Activated T-helper 17 cell treated with anti-CD3 and anti-CD28 coated beads, Interleukin-2, amount 50 U/mL, for 72 hours (primary cell): Measurements from ENCODE around the gene ZBTB45. TPM values are rescaled to one million over a fixed set of nuclear protein-coding genes. Genes with fewer than 3 reads are reported as not detected.

ENCODE experiments used
- ATAC-seq: fragments of 150-1000 bp; cut with Tn5 transposase; replicated peaks from 2 replicates; pipeline ENCODE4 v1.10.0; 2021; ENCODE audit warnings: mild to moderate bottlenecking, moderate library complexity
- H3K27ac Mint-ChIP-seq: one replicate; pipeline ENCODE4 v1.8.0; 2022; ENCODE audit warnings: mixed read lengths
- H3K27me3 Mint-ChIP-seq: one replicate; pipeline ENCODE4 v1.8.0; 2022; ENCODE audit warnings: mixed read lengths
- H3K36me3 Mint-ChIP-seq: one replicate; pipeline ENCODE4 v1.8.0; 2022; ENCODE audit warnings: low read depth, mild to moderate bottlenecking, mixed read lengths
- H3K4me1 Mint-ChIP-seq: one replicate; pipeline ENCODE4 v1.8.0; 2022; ENCODE audit warnings: mixed read lengths
- H3K4me3 Mint-ChIP-seq: one replicate; pipeline ENCODE4 v1.8.0; 2022; ENCODE audit warnings: mild to moderate bottlenecking, mixed read lengths
- H3K9me3 Mint-ChIP-seq: one replicate; pipeline ENCODE4 v1.8.0; 2022; ENCODE audit warnings: mixed read lengths
- total RNA-seq, 2 donors: library from RNA; stranded (reverse); gene quantifications; one replicate each; pipeline ENCODE4 v1.2.3, GENCODE V29; 2022

Gene ZBTB45
- total RNA-seq, 2 donors from 2014 or later = 11.0 to 14.3 TPM

- H3K9me3 Mint-ChIP-seq = no peaks in the 10 kb centered on the region
- H3K4me3 Mint-ChIP-seq = peak overlapping the region; percentile 79
- peaks cover 5% of the 10 kb centered on the region for H3K4me1 Mint-ChIP-seq
- no peak for ATAC-seq
- H3K27ac Mint-ChIP-seq = no peak overlapping the region
- no peaks in the 10 kb centered on the region for H3K27me3 Mint-ChIP-seq
- H3K36me3 Mint-ChIP-seq = no peaks in the 10 kb centered on the region
These were observed 17.5 kb upstream of the ZBTB45 start for GRCh38 chr19:58536852-58537798.

- H3K36me3 Mint-ChIP-seq = no peaks in the 10 kb centered on the region
These were observed 16.2 kb upstream of the ZBTB45 start for GRCh38 chr19:58535857-58536256.

GRCh38 chr19:58531034-58531840 lies 11.6 kb upstream of the ZBTB45 start:
- Mint-ChIP-seq H3K9me3 (no peaks in the 10 kb centered on the region), H3K36me3 (no peaks in the 10 kb centered on the region), H3K4me1 (no peaks in the 10 kb centered on the region), H3K27ac (no peak overlapping the region), H3K4me3 (no peak overlapping the region), H3K27me3 (no peaks in the 10 kb centered on the region)
- ATAC-seq = no peak

More at GRCh38 chr19:58535857-58536256, 16.2 kb upstream of the ZBTB45 start:
- no peaks in the 10 kb centered on the region for H3K9me3 Mint-ChIP-seq
- H3K4me1 Mint-ChIP-seq = peaks cover 5% of the 10 kb centered on the region
- no peak overlapping the region for H3K27ac Mint-ChIP-seq
- H3K4me3 Mint-ChIP-seq = no peak overlapping the region
- no peaks in the 10 kb centered on the region for H3K27me3 Mint-ChIP-seq
- ATAC-seq = no peak

GRCh38 chr19:58529405-58529804 lies 9.8 kb upstream of the ZBTB45 start:
- H3K27me3 Mint-ChIP-seq = no peaks in the 10 kb centered on the region
- H3K27ac Mint-ChIP-seq = no peak overlapping the region
- no peaks in the 10 kb centered on the region for H3K4me1 Mint-ChIP-seq
- no peak overlapping the region for H3K4me3 Mint-ChIP-seq
- H3K9me3 Mint-ChIP-seq = no peaks in the 10 kb centered on the region
- no peak for ATAC-seq
- H3K36me3 Mint-ChIP-seq = no peaks in the 10 kb centered on the region

- Mint-ChIP-seq H3K4me3 (no peak overlapping the region), H3K4me1 (peaks cover 11% of the 10 kb centered on the region), H3K36me3 (peaks cover 21% of the 10 kb centered on the region), H3K27ac (peak overlapping the region; percentile 33), H3K27me3 (no peaks in the 10 kb centered on the region), H3K9me3 (no peaks in the 10 kb centered on the region)
- no peak for ATAC-seq
These were observed 3.1 kb upstream of the ZBTB45 start for GRCh38 chr19:58522709-58523108.

GRCh38 chr19:58521651-58522050 lies 2.0 kb upstream of the ZBTB45 start:
- no peak for ATAC-seq
- Mint-ChIP-seq H3K36me3 (peaks cover 21% of the 10 kb centered on the region), H3K4me3 (peak overlapping the region; percentile 32), H3K4me1 (peaks cover 11% of the 10 kb centered on the region), H3K9me3 (no peaks in the 10 kb centered on the region), H3K27me3 (no peaks in the 10 kb centered on the region), H3K27ac (no peak overlapping the region)

GRCh38 chr19:58520257-58520599 lies 618 bp upstream of the ZBTB45 start:
- H3K27ac Mint-ChIP-seq = peak overlapping the region; percentile 96
- peaks cover 29% of the 10 kb centered on the region for H3K36me3 Mint-ChIP-seq
- H3K4me1 Mint-ChIP-seq = peaks cover 18% of the 10 kb centered on the region
- H3K4me3 Mint-ChIP-seq = peak overlapping the region; percentile 89
- ATAC-seq = no peak
- H3K9me3 Mint-ChIP-seq = no peaks in the 10 kb centered on the region
- no peaks in the 10 kb centered on the region for H3K27me3 Mint-ChIP-seq

GRCh38 chr19:58519087-58519354 lies 589 bp downstream of the ZBTB45 start:
- peaks cover 18% of the 10 kb centered on the region for H3K4me1 Mint-ChIP-seq
- H3K27ac Mint-ChIP-seq = peak overlapping the region; percentile 96
- ATAC-seq = peak; percentile 30
- no peaks in the 10 kb centered on the region for H3K27me3 Mint-ChIP-seq
- peaks cover 36% of the 10 kb centered on the region for H3K36me3 Mint-ChIP-seq
- H3K9me3 Mint-ChIP-seq = no peaks in the 10 kb centered on the region
- peak overlapping the region; percentile 89 for H3K4me3 Mint-ChIP-seq

GRCh38 chr19:58518256-58519086 lies 1.1 kb downstream of the ZBTB45 start:
- peaks cover 18% of the 10 kb centered on the region for H3K4me1 Mint-ChIP-seq
- H3K4me3 Mint-ChIP-seq = peak overlapping the region; percentile 89
- no peak for ATAC-seq
- no peaks in the 10 kb centered on the region for H3K27me3 Mint-ChIP-seq
- no peaks in the 10 kb centered on the region for H3K9me3 Mint-ChIP-seq
- H3K27ac Mint-ChIP-seq = peak overlapping the region; percentile 96
- H3K36me3 Mint-ChIP-seq = peaks cover 36% of the 10 kb centered on the region

GRCh38 chr19:58516964-58517833 lies 2.4 kb downstream of the ZBTB45 start:
- H3K9me3 Mint-ChIP-seq = no peaks in the 10 kb centered on the region
- peaks cover 36% of the 10 kb centered on the region for H3K36me3 Mint-ChIP-seq
- peaks cover 18% of the 10 kb centered on the region for H3K4me1 Mint-ChIP-seq
- ATAC-seq = no peak
- no peaks in the 10 kb centered on the region for H3K27me3 Mint-ChIP-seq
- peak overlapping the region; percentile 89 for H3K4me3 Mint-ChIP-seq
- H3K27ac Mint-ChIP-seq = no peak overlapping the region

- peak overlapping the region; percentile 80 for H3K27ac Mint-ChIP-seq
- peaks cover 13% of the 10 kb centered on the region for H3K4me1 Mint-ChIP-seq
- no peaks in the 10 kb centered on the region for H3K9me3 Mint-ChIP-seq
- ATAC-seq = no peak
- peak overlapping the region; percentile 85 for H3K4me3 Mint-ChIP-seq
- H3K36me3 Mint-ChIP-seq = peaks cover 36% of the 10 kb centered on the region
- no peaks in the 10 kb centered on the region for H3K27me3 Mint-ChIP-seq
These were observed 3.3 kb downstream of the ZBTB45 start for GRCh38 chr19:58516246-58516836.

GRCh38 chr19:58515259-58515658 lies 4.4 kb downstream of the ZBTB45 start:
- Mint-ChIP-seq H3K27me3 (no peaks in the 10 kb centered on the region), H3K27ac (peak overlapping the region; percentile 80), H3K9me3 (no peaks in the 10 kb centered on the region), H3K4me3 (peak overlapping the region; percentile 85), H3K36me3 (peaks cover 36% of the 10 kb centered on the region), H3K4me1 (peaks cover 12% of the 10 kb centered on the region)
- no peak for ATAC-seq

- Mint-ChIP-seq H3K27ac (peak overlapping the region; percentile 85), H3K4me3 (peak overlapping the region; percentile 85), H3K4me1 (peaks cover 12% of the 10 kb centered on the region), H3K36me3 (peaks cover 32% of the 10 kb centered on the region), H3K9me3 (no peaks in the 10 kb centered on the region), H3K27me3 (no peaks in the 10 kb centered on the region)
- no peak for ATAC-seq
These were observed 5.0 kb downstream of the ZBTB45 start for GRCh38 chr19:58514564-58515022.
